GM23338 (cell line): Measurements from ENCODE around the gene RHOH. TPM values are rescaled to one million over a fixed set of nuclear protein-coding genes. Genes with fewer than 3 reads are reported as not detected.

Experiments
- ATAC-seq: fragments of 200-7000 bp; cut with Tn5 transposase; 3 replicates; pipeline ENCODE4 v1.9.1; 2020
- DNase-seq: peaks from one replicate; pipeline ENCODE4 v3.0.0-alpha.2; 2015; ENCODE audit warnings: low spot score
- H2AFZ ChIP-seq: fragments of 200-600 bp; sonication (generic); 2 replicates; pipeline ENCODE4 v1.8.0; 2016; ENCODE audit warnings: antibody characterized with exemption, mild to moderate bottlenecking, moderate library complexity
- H3F3A ChIP-seq: fragments of 200-600 bp; sonication (generic); replicated peaks from 2 replicates; pipeline ENCODE4 v1.8.0; 2017; ENCODE audit warnings: antibody characterized with exemption, mixed run types, low read depth
- H3K27ac ChIP-seq: fragments of 200-600 bp; sonication (generic); 2 replicates; pipeline ENCODE4 v1.6.1; 2016; ENCODE audit warnings: low read depth
- H3K27me3 ChIP-seq: fragments of 200-600 bp; sonication (generic); 2 replicates; pipeline ENCODE4 v1.8.0; 2016; ENCODE audit warnings: mild to moderate bottlenecking, mixed run types, moderate library complexity; ENCODE audit not compliant: insufficient read depth
- H3K36me3 ChIP-seq: fragments of 200-600 bp; sonication (generic); 2 replicates; pipeline ENCODE4 v1.8.0; 2016; ENCODE audit warnings: mild to moderate bottlenecking; ENCODE audit not compliant: insufficient read depth
- H3K4me1 ChIP-seq: fragments of 200-600 bp; sonication (generic); 2 replicates; pipeline ENCODE4 v1.8.0; 2016; ENCODE audit warnings: mild to moderate bottlenecking, moderate library complexity; ENCODE audit not compliant: insufficient read depth
- H3K4me2 ChIP-seq: fragments of 200-600 bp; sonication (generic); 2 replicates; pipeline ENCODE4 v1.7.1; 2017; ENCODE audit warnings: mixed run types
- H3K4me3 ChIP-seq: fragments of 200-600 bp; sonication (generic); 2 replicates; pipeline ENCODE4 v1.6.1; 2016; ENCODE audit warnings: mixed run types
- H3K79me2 ChIP-seq: fragments of 200-600 bp; sonication (generic); replicated peaks from 2 replicates; pipeline ENCODE4 v1.8.0; 2017; ENCODE audit warnings: mild to moderate bottlenecking; ENCODE audit not compliant: insufficient read depth
- H3K9me2 ChIP-seq: fragments of 200-600 bp; sonication (generic); 2 replicates; pipeline ENCODE4 v1.8.0; 2017; ENCODE audit not compliant: insufficient read depth
- H4K20me1 ChIP-seq: fragments of 200-600 bp; sonication (generic); replicated peaks from 2 replicates; pipeline ENCODE4 v1.8.0; 2017; ENCODE audit warnings: mild to moderate bottlenecking; ENCODE audit not compliant: insufficient read depth
- H3K27ac Mint-ChIP-seq: 2 replicates; pipeline ENCODE4 v1.8.0; 2020; ENCODE audit warnings: inconsistent platforms, mild to moderate bottlenecking, moderate library complexity, mixed read lengths
- H3K27me3 Mint-ChIP-seq: 3 replicates; pipeline ENCODE4 v1.8.0; 2022; ENCODE audit warnings: low read depth, mild to moderate bottlenecking, moderate library complexity, mixed read lengths, inconsistent platforms; ENCODE audit not compliant: insufficient read depth, poor library complexity
- H3K36me3 Mint-ChIP-seq: 3 replicates; pipeline ENCODE4 v1.8.0; 2021; ENCODE audit warnings: low read depth, mild to moderate bottlenecking, inconsistent platforms, moderate library complexity, mixed read lengths
- H3K4me1 Mint-ChIP-seq: 3 replicates; pipeline ENCODE4 v1.8.0; 2020; ENCODE audit warnings: mild to moderate bottlenecking, inconsistent platforms, mixed read lengths
- H3K4me3 Mint-ChIP-seq: 3 replicates; pipeline ENCODE4 v1.8.0; 2021; ENCODE audit warnings: moderate library complexity, mild to moderate bottlenecking, inconsistent platforms, mixed read lengths
- H3K9me3 Mint-ChIP-seq: 3 replicates; pipeline ENCODE4 v1.8.0; 2020; ENCODE audit warnings: moderate library complexity, mild to moderate bottlenecking, inconsistent platforms, mixed read lengths
- CREB1 ChIP-seq: fragments of 250-450 bp; sonication (Bioruptor Pico); IDR thresholded peaks from 2 replicates; pipeline ENCODE4 v1.5.0; 2020; ENCODE audit warnings: low read depth, mild to moderate bottlenecking, moderate library complexity
- ETS1 ChIP-seq: IDR thresholded peaks from 2 replicates; pipeline ENCODE4 v1.6.1; 2016; ENCODE audit warnings: antibody characterized with exemption
- EZH2 ChIP-seq: fragments of 200-600 bp; sonication (generic); IDR thresholded peaks from one replicate; pipeline ENCODE4 v1.8.0; 2017; ENCODE audit warnings: antibody characterized with exemption, mild to moderate bottlenecking, low read depth; ENCODE audit not compliant: unreplicated experiment
- POLR2AphosphoS5 ChIP-seq: IDR thresholded peaks from 2 replicates; pipeline ENCODE4 v1.6.1; 2016; ENCODE audit warnings: antibody characterized with exemption, low read depth
- ZNF114 ChIP-seq: fragments of 250-450 bp; sonication (Bioruptor Pico); IDR thresholded peaks from 2 replicates; pipeline ENCODE4 v1.5.0; 2020; ENCODE audit warnings: mild to moderate bottlenecking, moderate library complexity
- polyA plus RNA-seq: library from polyadenylated mRNA; unstranded; fragments of >200 nt; fragmentation: Nextera tagmentation; extraction: Ambion mirVana; gene quantifications from 2 replicates; pipeline ENCODE4 v1.2.1, GENCODE V29; 2016
- total RNA-seq: library from RNA; depleted of rRNA; stranded (reverse); fragments of >200 nt; shearing (Covaris generic); gene quantifications from 2 replicates; pipeline ENCODE4 v1.2.3, GENCODE V29; 2014
- TF ChIP-seq, protein P1 (sequence below): fragments of 250-450 bp; sonication (Bioruptor Pico); IDR thresholded peaks from 2 replicates; pipeline ENCODE4 v1.5.0; 2020; ENCODE audit warnings: mild to moderate bottlenecking, moderate library complexity

RHOH gene
- total and polyA plus RNA-seq, 2 experiments from 2014 or later = 2.2 to 3.7 TPM

DNA sequence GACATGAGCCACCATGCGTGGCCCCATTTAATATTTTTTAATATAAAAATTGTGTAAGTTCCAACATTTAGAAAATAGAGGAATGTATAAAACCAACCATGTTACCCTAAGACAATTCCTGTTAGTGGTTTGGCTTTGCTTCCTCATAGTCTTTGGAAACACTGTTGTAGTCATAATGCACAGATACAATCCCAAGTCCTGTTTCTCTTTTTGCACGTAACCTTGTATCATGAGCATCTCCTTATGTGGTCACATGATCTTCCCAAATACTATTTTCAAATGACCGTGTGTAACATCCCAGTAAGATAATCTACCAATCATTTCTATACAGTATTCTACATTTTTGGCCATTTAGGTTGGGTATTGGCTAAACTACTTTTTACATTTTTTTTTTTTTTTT lies 13.9 kb upstream of the RHOH start:
- Mint-ChIP-seq H3K27me3 (peaks cover 3% of the 10 kb centered on the region), H3K4me3 (no peak overlapping the region), H3K9me3 (no peaks in the 10 kb centered on the region), H3K27ac (no peak overlapping the region), H3K36me3 (no peaks in the 10 kb centered on the region), H3K4me1 (peaks cover 21% of the 10 kb centered on the region)
- no peak overlapping the region for H3K27ac ChIP-seq
- H3K79me2 ChIP-seq = no peaks in the 10 kb centered on the region
- H2AFZ ChIP-seq = no peak overlapping the region
- H3K36me3 ChIP-seq = no peaks in the 10 kb centered on the region
- TF ChIP-seq POLR2AphosphoS5 (no peak), CREB1 (CRISPR knock-in tag) (no peak), ZNF114 (CRISPR knock-in tag) (no peak), ETS1 (no peak), EZH2 (no peak)
- TF ChIP-seq, protein P1, sequence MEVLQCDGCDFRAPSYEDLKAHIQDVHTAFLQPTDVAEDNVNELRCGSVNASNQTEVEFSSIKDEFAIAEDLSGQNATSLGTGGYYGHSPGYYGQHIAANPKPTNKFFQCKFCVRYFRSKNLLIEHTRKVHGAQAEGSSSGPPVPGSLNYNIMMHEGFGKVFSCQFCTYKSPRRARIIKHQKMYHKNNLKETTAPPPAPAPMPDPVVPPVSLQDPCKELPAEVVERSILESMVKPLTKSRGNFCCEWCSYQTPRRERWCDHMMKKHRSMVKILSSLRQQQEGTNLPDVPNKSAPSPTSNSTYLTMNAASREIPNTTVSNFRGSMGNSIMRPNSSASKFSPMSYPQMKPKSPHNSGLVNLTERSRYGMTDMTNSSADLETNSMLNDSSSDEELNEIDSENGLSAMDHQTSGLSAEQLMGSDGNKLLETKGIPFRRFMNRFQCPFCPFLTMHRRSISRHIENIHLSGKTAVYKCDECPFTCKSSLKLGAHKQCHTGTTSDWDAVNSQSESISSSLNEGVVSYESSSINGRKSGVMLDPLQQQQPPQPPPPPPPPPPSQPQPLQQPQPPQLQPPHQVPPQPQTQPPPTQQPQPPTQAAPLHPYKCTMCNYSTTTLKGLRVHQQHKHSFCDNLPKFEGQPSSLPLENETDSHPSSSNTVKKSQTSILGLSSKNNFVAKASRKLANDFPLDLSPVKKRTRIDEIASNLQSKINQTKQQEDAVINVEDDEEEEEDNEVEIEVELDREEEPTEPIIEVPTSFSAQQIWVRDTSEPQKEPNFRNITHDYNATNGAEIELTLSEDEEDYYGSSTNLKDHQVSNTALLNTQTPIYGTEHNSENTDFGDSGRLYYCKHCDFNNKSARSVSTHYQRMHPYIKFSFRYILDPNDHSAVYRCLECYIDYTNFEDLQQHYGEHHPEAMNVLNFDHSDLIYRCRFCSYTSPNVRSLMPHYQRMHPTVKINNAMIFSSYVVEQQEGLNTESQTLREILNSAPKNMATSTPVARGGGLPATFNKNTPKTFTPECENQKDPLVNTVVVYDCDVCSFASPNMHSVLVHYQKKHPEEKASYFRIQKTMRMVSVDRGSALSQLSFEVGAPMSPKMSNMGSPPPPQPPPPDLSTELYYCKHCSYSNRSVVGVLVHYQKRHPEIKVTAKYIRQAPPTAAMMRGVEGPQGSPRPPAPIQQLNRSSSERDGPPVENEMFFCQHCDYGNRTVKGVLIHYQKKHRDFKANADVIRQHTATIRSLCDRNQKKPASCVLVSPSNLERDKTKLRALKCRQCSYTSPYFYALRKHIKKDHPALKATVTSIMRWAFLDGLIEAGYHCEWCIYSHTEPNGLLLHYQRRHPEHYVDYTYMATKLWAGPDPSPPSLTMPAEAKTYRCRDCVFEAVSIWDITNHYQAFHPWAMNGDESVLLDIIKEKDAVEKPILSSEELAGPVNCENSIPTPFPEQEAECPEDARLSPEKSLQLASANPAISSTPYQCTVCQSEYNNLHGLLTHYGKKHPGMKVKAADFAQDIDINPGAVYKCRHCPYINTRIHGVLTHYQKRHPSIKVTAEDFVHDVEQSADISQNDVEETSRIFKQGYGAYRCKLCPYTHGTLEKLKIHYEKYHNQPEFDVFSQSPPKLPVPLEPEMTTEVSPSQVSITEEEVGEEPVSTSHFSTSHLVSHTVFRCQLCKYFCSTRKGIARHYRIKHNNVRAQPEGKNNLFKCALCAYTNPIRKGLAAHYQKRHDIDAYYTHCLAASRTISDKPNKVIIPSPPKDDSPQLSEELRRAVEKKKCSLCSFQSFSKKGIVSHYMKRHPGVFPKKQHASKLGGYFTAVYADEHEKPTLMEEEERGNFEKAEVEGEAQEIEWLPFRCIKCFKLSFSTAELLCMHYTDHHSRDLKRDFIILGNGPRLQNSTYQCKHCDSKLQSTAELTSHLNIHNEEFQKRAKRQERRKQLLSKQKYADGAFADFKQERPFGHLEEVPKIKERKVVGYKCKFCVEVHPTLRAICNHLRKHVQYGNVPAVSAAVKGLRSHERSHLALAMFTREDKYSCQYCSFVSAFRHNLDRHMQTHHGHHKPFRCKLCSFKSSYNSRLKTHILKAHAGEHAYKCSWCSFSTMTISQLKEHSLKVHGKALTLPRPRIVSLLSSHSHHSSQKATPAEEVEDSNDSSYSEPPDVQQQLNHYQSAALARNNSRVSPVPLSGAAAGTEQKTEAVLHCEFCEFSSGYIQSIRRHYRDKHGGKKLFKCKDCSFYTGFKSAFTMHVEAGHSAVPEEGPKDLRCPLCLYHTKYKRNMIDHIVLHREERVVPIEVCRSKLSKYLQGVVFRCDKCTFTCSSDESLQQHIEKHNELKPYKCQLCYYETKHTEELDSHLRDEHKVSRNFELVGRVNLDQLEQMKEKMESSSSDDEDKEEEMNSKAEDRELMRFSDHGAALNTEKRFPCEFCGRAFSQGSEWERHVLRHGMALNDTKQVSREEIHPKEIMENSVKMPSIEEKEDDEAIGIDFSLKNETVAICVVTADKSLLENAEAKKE (CRISPR knock-in tag) = no peak
- H3K9me2 ChIP-seq = no peaks in the 10 kb centered on the region
- no peak for DNase-seq
- no peak overlapping the region for H3K4me3 ChIP-seq
- H3F3A ChIP-seq = 0 out of 2 replicates have a peak, but pooled peaks cover 3% of the 10 kb centered on the region
- H3K4me1 ChIP-seq = peaks cover 16% of the 10 kb centered on the region
- no peaks in the 10 kb centered on the region for H4K20me1 ChIP-seq
- no peak overlapping the region for H3K4me2 ChIP-seq
- ATAC-seq = no peak
- H3K27me3 ChIP-seq = no peaks in the 10 kb centered on the region
